ENCODE measurements around the gene TPBG.

Gene TPBG

GRCh38 chr6:82331031-82331773 lies 32.4 kb upstream of the TPBG start:
- Histone ChIP-seq H3K9ac (ENCODE audit: low read length) (peak overlapping the region; percentile 14), H4K8ac (ENCODE audit: low read length) (no peak overlapping the region), H3K4me2 (ENCODE audit: low read length, poor library complexity, severe bottlenecking) (no peak overlapping the region), H3K18ac (ENCODE audit: low read depth in 1 of 2, low read length in 2 of 2) (no peak overlapping the region), H3K27me3 (ENCODE audit: control insufficient read depth in 1 of 2, insufficient read depth in 1 of 2, low read length in 2 of 2) (no peaks in the 10 kb centered on the region), H3K36me3 (ENCODE audit: control insufficient read depth in 1 of 2, insufficient read depth in 2 of 2, low read depth in 1 of 2, low read length in 2 of 2) (no peaks in the 10 kb centered on the region), H3K27ac (ENCODE audit: low read length, poor library complexity, severe bottlenecking) (no peak overlapping the region), H2AK5ac (ENCODE audit: low read length, severe bottlenecking) (no peak overlapping the region), H3K23ac (ENCODE audit: low read length in 2 of 2) (no peak overlapping the region), H2BK120ac (ENCODE audit: low read depth, low read length) (no peak overlapping the region), H3K9me3 (ENCODE audit: control insufficient read depth, low read length) (no peaks in the 10 kb centered on the region), H2AFZ (ENCODE audit: low read depth, low read length) (no peak overlapping the region), H3K79me1 (replicated peaks; ENCODE audit: low read length, poor library complexity, severe bottlenecking) (no peaks in the 10 kb centered on the region), H3K4me3 (ENCODE audit: insufficient read depth in 1 of 2, low read depth in 1 of 2, low read length in 2 of 2) (no peak overlapping the region), H2BK5ac (ENCODE audit: low read depth, low read length, poor library complexity, severe bottlenecking) (no peak overlapping the region), H4K91ac (ENCODE audit: low read length) (no peak overlapping the region), H2BK15ac (ENCODE audit: low read depth, poor library complexity, severe bottlenecking) (no peak overlapping the region), H3K4ac (ENCODE audit: low read depth in 1 of 2, low read length in 2 of 2) (no peak overlapping the region), H3K4me1 (ENCODE audit: control insufficient read depth, insufficient read depth, low read depth, low read length) (no peaks in the 10 kb centered on the region), H2BK12ac (ENCODE audit: low read length in 2 of 2) (no peak overlapping the region), H3K14ac (ENCODE audit: low read length in 2 of 2) (no peak overlapping the region)
- 37% methylated on average over 2 of the region's 2 CpGs for WGBS
- peak; percentile 79 for DNase-seq

GRCh38 chr6:82333781-82334180 lies 29.8 kb upstream of the TPBG start:
- H2BK5ac ChIP-seq (ENCODE audit: low read depth, low read length, poor library complexity, severe bottlenecking): no peak overlapping the region
- no peak overlapping the region for H3K18ac ChIP-seq (ENCODE audit: low read depth in 1 of 2, low read length in 2 of 2)
- no peak overlapping the region for H3K4me2 ChIP-seq (ENCODE audit: low read length, poor library complexity, severe bottlenecking)
- H3K4me3 ChIP-seq (ENCODE audit: insufficient read depth in 1 of 2, low read depth in 1 of 2, low read length in 2 of 2): no peak overlapping the region
- H4K91ac ChIP-seq (ENCODE audit: low read length): no peak overlapping the region
- WGBS: 76% methylated on average over 1 of the region's 1 CpG
- no peak overlapping the region for H2BK12ac ChIP-seq (ENCODE audit: low read length in 2 of 2)
- no peaks in the 10 kb centered on the region for H3K4me1 ChIP-seq (ENCODE audit: control insufficient read depth, insufficient read depth, low read depth, low read length)
- H4K8ac ChIP-seq (ENCODE audit: low read length): no peak overlapping the region
- H3K14ac ChIP-seq (ENCODE audit: low read length in 2 of 2): no peak overlapping the region
- no peak overlapping the region for H3K23ac ChIP-seq (ENCODE audit: low read length in 2 of 2)
- H3K9me3 ChIP-seq (ENCODE audit: control insufficient read depth, low read length): no peaks in the 10 kb centered on the region
- H2BK120ac ChIP-seq (ENCODE audit: low read depth, low read length): no peak overlapping the region
- no peak overlapping the region for H3K9ac ChIP-seq (ENCODE audit: low read length)
- no peaks in the 10 kb centered on the region for H3K27me3 ChIP-seq (ENCODE audit: control insufficient read depth in 1 of 2, insufficient read depth in 1 of 2, low read length in 2 of 2)
- H2AFZ ChIP-seq (ENCODE audit: low read depth, low read length): no peak overlapping the region
- no peak overlapping the region for H3K4ac ChIP-seq (ENCODE audit: low read depth in 1 of 2, low read length in 2 of 2)
- H3K27ac ChIP-seq (ENCODE audit: low read length, poor library complexity, severe bottlenecking): no peak overlapping the region
- no peak overlapping the region for H2BK15ac ChIP-seq (ENCODE audit: low read depth, poor library complexity, severe bottlenecking)
- H3K79me1 ChIP-seq (replicated peaks; ENCODE audit: low read length, poor library complexity, severe bottlenecking): no peaks in the 10 kb centered on the region
- no peaks in the 10 kb centered on the region for H3K36me3 ChIP-seq (ENCODE audit: control insufficient read depth in 1 of 2, insufficient read depth in 2 of 2, low read depth in 1 of 2, low read length in 2 of 2)
- H2AK5ac ChIP-seq (ENCODE audit: low read length, severe bottlenecking): no peak overlapping the region
- DNase-seq: no peak

DNA sequence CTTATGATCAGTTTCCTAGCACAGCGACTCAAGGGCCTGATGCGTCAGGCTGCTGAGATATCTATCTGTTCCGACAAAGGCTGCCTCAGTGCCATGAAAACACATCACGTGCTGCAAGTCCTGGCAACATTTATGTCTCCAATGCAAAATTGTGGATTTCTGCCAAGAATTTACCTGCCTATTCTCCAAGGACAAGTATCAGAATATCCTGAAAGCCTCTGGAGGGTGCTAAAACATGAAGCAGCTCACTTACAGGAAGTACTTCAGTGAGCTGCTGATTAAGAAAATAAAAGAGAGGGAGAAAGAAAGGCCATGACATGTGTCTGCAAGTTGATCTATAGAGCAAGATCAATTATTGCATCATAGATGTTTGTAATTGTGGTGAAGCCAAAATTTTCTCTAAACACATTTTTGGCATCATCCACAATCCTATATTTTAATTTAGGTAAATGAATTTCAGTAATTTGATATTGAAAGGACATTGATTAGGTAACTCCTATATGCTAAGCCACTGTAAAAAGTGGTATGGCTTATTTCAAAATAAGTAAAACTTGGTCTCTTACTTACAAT lies 25.8 kb upstream of the TPBG start:
- H3K79me1 ChIP-seq (replicated peaks; ENCODE audit: low read length, poor library complexity, severe bottlenecking): no peaks in the 10 kb centered on the region
- H3K4me3 ChIP-seq (ENCODE audit: insufficient read depth in 1 of 2, low read depth in 1 of 2, low read length in 2 of 2): no peak overlapping the region
- no peak overlapping the region for H3K4me2 ChIP-seq (ENCODE audit: low read length, poor library complexity, severe bottlenecking)
- H2AFZ ChIP-seq (ENCODE audit: low read depth, low read length): no peak overlapping the region
- no peaks in the 10 kb centered on the region for H3K36me3 ChIP-seq (ENCODE audit: control insufficient read depth in 1 of 2, insufficient read depth in 2 of 2, low read depth in 1 of 2, low read length in 2 of 2)
- no peak overlapping the region for H3K4ac ChIP-seq (ENCODE audit: low read depth in 1 of 2, low read length in 2 of 2)
- no peak overlapping the region for H2BK15ac ChIP-seq (ENCODE audit: low read depth, poor library complexity, severe bottlenecking)
- no peak overlapping the region for H3K9ac ChIP-seq (ENCODE audit: low read length)
- H3K14ac ChIP-seq (ENCODE audit: low read length in 2 of 2): no peak overlapping the region
- H3K9me3 ChIP-seq (ENCODE audit: control insufficient read depth, low read length): peaks cover 13% of the 10 kb centered on the region
- no peak overlapping the region for H2AK5ac ChIP-seq (ENCODE audit: low read length, severe bottlenecking)
- WGBS: 90% methylated on average over 4 of the region's 4 CpGs
- no peak overlapping the region for H2BK120ac ChIP-seq (ENCODE audit: low read depth, low read length)
- no peak overlapping the region for H3K18ac ChIP-seq (ENCODE audit: low read depth in 1 of 2, low read length in 2 of 2)
- no peak overlapping the region for H3K27ac ChIP-seq (ENCODE audit: low read length, poor library complexity, severe bottlenecking)
- H4K91ac ChIP-seq (ENCODE audit: low read length): no peak overlapping the region
- no peaks in the 10 kb centered on the region for H3K4me1 ChIP-seq (ENCODE audit: control insufficient read depth, insufficient read depth, low read depth, low read length)
- no peak overlapping the region for H4K8ac ChIP-seq (ENCODE audit: low read length)
- H3K23ac ChIP-seq (ENCODE audit: low read length in 2 of 2): no peak overlapping the region
- no peak overlapping the region for H2BK12ac ChIP-seq (ENCODE audit: low read length in 2 of 2)
- H2BK5ac ChIP-seq (ENCODE audit: low read depth, low read length, poor library complexity, severe bottlenecking): no peak overlapping the region
- H3K27me3 ChIP-seq (ENCODE audit: control insufficient read depth in 1 of 2, insufficient read depth in 1 of 2, low read length in 2 of 2): no peaks in the 10 kb centered on the region
- DNase-seq: no peak

DNA sequence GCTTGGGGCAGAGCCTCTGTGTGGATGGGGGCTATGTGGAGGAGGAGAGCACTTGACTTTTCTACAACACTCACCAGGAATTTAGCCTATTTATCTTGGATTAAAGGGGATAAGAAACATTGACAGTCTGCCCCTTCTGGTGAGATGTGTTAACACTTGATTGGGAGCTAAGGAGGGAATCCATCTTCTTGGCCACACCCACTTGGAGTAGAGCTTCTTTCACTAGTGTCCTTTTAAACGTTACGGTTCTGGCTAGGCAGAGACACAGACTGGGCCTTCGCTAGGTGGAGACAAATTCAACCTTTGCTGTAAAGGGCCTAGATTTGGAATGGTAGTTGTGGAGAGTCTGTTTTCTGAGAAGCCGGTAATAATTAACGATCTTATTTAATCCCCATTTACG lies 15.5 kb upstream of the TPBG start:
- 74% methylated on average over 5 of the region's 6 CpGs for WGBS
- H3K4ac ChIP-seq (ENCODE audit: low read depth in 1 of 2, low read length in 2 of 2): no peak overlapping the region
- H3K4me2 ChIP-seq (ENCODE audit: low read length, poor library complexity, severe bottlenecking): no peak overlapping the region
- H3K18ac ChIP-seq (ENCODE audit: low read depth in 1 of 2, low read length in 2 of 2): no peak overlapping the region
- DNase-seq: no peak
- H2AFZ ChIP-seq (ENCODE audit: low read depth, low read length): no peak overlapping the region
- no peak overlapping the region for H2BK12ac ChIP-seq (ENCODE audit: low read length in 2 of 2)
- H2BK15ac ChIP-seq (ENCODE audit: low read depth, poor library complexity, severe bottlenecking): no peak overlapping the region
- H3K27ac ChIP-seq (ENCODE audit: low read length, poor library complexity, severe bottlenecking): no peak overlapping the region
- no peak overlapping the region for H3K9ac ChIP-seq (ENCODE audit: low read length)
- no peaks in the 10 kb centered on the region for H3K27me3 ChIP-seq (ENCODE audit: control insufficient read depth in 1 of 2, insufficient read depth in 1 of 2, low read length in 2 of 2)
- no peaks in the 10 kb centered on the region for H3K79me1 ChIP-seq (replicated peaks; ENCODE audit: low read length, poor library complexity, severe bottlenecking)
- peaks cover 15% of the 10 kb centered on the region for H3K9me3 ChIP-seq (ENCODE audit: control insufficient read depth, low read length)
- H3K4me3 ChIP-seq (ENCODE audit: insufficient read depth in 1 of 2, low read depth in 1 of 2, low read length in 2 of 2): no peak overlapping the region
- no peaks in the 10 kb centered on the region for H3K36me3 ChIP-seq (ENCODE audit: control insufficient read depth in 1 of 2, insufficient read depth in 2 of 2, low read depth in 1 of 2, low read length in 2 of 2)
- no peak overlapping the region for H4K8ac ChIP-seq (ENCODE audit: low read length)
- no peaks in the 10 kb centered on the region for H3K4me1 ChIP-seq (ENCODE audit: control insufficient read depth, insufficient read depth, low read depth, low read length)
- no peak overlapping the region for H3K23ac ChIP-seq (ENCODE audit: low read length in 2 of 2)
- no peak overlapping the region for H4K91ac ChIP-seq (ENCODE audit: low read length)
- no peak overlapping the region for H2BK120ac ChIP-seq (ENCODE audit: low read depth, low read length)
- H3K14ac ChIP-seq (ENCODE audit: low read length in 2 of 2): no peak overlapping the region
- no peak overlapping the region for H2BK5ac ChIP-seq (ENCODE audit: low read depth, low read length, poor library complexity, severe bottlenecking)
- H2AK5ac ChIP-seq (ENCODE audit: low read length, severe bottlenecking): no peak overlapping the region
